GM19193 (cell line): ENCODE data around the gene FAM20A.

Experiments used
- POLR2A ChIP-seq: IDR thresholded peaks from 4 replicates; pipeline ENCODE4 v1.6.1; 2011; ENCODE audit not compliant: insufficient read depth, insufficient read length; ENCODE audit errors: extremely low read depth

The FAM20A gene

GRCh38 chr17:68532826-68533225 lies 68.3 kb downstream of the FAM20A start:
- TF ChIP-seq POLR2A, result no peak

- no peak for TF ChIP-seq POLR2A
Observed at GRCh38 chr17:68531252-68531651, 69.9 kb downstream of the FAM20A start.

GRCh38 chr17:68527314-68527713 lies 73.9 kb downstream of the FAM20A start:
- no peak for TF ChIP-seq POLR2A

- no peak for TF ChIP-seq POLR2A
Observed at GRCh38 chr17:68526548-68526947, 74.6 kb downstream of the FAM20A start.

GRCh38 chr17:68522266-68522665 lies 78.9 kb downstream of the FAM20A start:
- TF ChIP-seq POLR2A, result no peak

GRCh38 chr17:68519911-68520310 lies 81.3 kb downstream of the FAM20A start:
- no peak for TF ChIP-seq POLR2A

GRCh38 chr17:68518063-68518815 lies 82.9 kb downstream of the FAM20A start:
- no peak for TF ChIP-seq POLR2A

- no peak for TF ChIP-seq POLR2A
Observed at GRCh38 chr17:68516732-68517131, 84.4 kb downstream of the FAM20A start.

- TF ChIP-seq POLR2A, result no peak
Observed at GRCh38 chr17:68514831-68515635, 86.1 kb downstream of the FAM20A start.

- no peak for TF ChIP-seq POLR2A
Observed at GRCh38 chr17:68513932-68514331, 87.2 kb downstream of the FAM20A start.

GRCh38 chr17:68512960-68513474 lies 88.2 kb downstream of the FAM20A start:
- no peak for TF ChIP-seq POLR2A

GRCh38 chr17:68512247-68512959 lies 88.8 kb downstream of the FAM20A start, which contains the start of gene PRKAR1A:
Gene PRKAR1A (plus strand): TSS chr17:68512430. CDS start chr17:68515400, 2,970 bp downstream.
- peak; percentile 88 for TF ChIP-seq POLR2A

- TF ChIP-seq POLR2A, result peak; percentile 54
Observed at GRCh38 chr17:68511671-68512246, 89.4 kb downstream of the FAM20A start.

- no peak for TF ChIP-seq POLR2A
Observed at GRCh38 chr17:68511254-68511670, 89.9 kb downstream of the FAM20A start.
